CD4-positive, alpha-beta T cell treated with Interleukin-6 at 100 ng/mL for 8 hours (primary cell): ENCODE data around the gene LENEP.

Experiments used
- DNase-seq: peaks from one replicate; pipeline ENCODE4 v3.0.0-alpha.2; 2020; ENCODE audit warnings: mixed read lengths, low spot score

The LENEP gene

GRCh38 chr1:154998818-154999570, 5.6 kb downstream of the LENEP start:
- peak; percentile 67 for DNase-seq

GRCh38 chr1:154999571-155000410, 6.4 kb downstream of the LENEP start:
- DNase-seq, result no peak

DNA sequence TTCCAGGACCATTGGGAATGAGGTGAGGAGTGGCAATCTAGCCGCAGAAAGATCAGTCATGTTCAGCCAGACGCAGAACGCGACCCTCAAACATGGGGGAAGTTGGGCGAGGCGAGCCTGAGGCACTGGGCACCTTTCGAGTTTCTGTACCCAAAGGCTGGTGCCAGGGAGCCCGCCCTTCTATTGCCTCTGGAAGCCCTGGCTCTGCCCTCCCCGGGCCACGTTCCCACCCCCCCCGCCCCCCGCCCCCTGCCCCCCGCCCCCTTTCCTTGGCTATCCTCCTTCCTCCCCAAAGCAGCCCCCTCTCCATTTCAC, 7.0 kb downstream of the LENEP start:
- DNase-seq, result no peak

DNA sequence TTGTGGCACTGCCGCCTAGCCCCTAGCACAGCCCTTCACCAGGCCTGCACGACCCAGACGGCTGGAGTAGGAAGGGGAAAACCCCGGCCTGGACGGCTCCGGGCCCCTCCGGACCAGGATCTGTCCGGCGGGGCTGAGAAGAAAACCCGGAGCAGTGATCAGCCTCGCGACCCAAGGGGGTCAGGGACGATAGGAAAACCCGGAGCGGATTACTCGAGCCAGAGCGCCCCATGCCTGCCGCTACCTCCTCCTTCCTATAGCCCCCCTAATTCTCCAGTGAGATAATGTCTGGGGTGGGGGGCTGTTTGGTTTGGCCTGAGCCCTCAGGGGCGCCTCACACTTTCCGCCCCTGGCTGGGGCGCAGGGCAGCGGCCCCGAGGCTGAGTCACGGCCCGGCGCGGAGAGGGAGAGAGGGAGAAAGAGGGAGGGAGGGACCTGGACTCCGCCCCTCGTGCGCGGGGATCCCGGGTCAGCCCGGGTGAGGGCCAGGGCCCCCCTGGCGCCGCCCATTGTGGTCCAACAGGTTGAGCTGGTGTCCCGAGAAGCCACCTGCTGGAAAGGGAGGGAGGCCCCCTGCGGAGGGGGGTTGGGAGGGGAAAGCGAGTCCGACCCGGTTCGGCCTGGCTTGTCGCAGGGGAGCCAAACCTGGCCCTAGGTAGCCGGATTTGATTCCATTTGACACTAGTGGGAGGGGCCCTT, 7.5 kb downstream of the LENEP start:
- DNase-seq, result peak; percentile 68

- no peak for DNase-seq
Observed at GRCh38 chr1:155001425-155001674, 8.0 kb downstream of the LENEP start.

- peak; percentile 98 for DNase-seq
Observed at GRCh38 chr1:155001675-155002463, 8.5 kb downstream of the LENEP start.

DNA sequence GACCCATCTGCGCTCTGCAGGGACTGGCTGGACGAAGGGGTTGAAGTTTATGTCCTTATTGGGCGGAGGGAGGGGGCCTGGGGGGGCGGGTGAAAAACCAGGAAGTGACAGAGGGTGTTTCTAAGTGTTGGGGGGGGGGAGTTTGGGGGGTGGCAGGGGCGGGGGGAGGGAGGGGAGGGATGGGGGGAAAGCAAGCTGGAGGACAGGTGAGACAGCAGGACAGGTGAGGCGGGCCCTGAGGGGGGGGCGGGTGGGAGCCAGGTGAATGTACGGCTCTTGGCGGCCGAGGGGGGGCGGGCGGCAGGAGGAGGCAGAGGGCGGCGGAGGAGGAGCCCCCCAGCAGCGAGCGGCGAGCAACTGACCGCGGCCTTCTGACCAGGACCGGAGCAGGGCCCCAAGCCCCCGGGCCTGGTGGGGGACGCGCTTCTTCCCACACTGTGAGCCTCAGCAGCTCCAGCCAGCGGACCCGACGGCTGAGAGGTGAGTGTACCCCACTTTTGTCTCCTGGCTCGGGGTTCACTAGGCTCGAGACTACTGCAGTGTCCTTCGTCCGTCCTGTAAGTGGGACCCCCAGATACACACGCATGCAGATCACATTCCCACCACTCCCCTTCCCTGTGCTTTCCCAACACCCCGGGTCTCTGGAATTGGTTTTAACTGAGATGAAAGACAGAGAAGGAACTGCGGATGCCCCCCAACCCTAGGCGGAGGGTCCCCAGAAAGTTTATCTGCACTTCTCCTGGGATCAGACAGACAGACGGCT, 9.3 kb downstream of the LENEP start, which contains the start of gene ZBTB7B:
Gene ZBTB7B (plus strand): TSS at position 339 of the 763 bp plus-strand sequence. CDS start 11,859 bp downstream, outside the sequence.
- DNase-seq, result peak; percentile 51

- no peak for DNase-seq
Observed at GRCh38 chr1:155003227-155003765, 9.9 kb downstream of the LENEP start.

- no peak for DNase-seq
Observed at GRCh38 chr1:155003766-155004351, 10.5 kb downstream of the LENEP start.

DNA sequence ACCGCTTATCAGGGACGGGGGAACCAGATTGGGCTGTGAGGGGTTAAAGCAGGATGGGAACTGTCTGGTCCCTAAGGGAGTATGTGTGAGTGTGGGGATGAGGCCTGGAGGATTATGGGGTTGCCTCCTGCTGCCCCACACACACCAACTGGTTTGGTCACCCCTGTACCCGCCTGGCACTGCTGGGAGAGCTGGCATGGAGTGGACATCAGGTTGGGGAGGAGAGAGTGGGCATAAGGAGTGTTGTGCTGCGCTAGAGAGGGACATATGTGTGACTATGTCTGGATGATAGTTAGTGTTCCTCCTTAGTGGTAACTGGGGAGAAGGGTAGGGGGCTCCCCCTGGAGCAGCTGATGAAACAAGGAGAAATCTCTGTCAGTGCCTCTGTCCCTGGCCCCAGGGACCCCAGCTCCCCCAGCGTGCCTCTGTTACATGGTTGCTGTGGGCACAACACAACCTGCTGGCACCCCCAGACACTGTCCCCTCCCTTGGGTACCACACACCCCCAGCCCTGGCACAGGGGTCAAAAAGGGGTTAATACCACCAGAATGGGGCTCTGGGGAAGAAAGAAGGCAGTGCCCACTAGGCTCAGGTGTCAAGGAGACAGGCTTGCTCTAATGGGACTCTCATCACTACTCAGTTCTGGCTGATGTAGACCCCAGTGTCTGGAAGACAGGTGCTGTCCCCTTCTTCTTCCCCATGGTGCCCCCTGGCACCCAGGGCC, 11.1 kb downstream of the LENEP start:
- DNase-seq, result no peak

DNA sequence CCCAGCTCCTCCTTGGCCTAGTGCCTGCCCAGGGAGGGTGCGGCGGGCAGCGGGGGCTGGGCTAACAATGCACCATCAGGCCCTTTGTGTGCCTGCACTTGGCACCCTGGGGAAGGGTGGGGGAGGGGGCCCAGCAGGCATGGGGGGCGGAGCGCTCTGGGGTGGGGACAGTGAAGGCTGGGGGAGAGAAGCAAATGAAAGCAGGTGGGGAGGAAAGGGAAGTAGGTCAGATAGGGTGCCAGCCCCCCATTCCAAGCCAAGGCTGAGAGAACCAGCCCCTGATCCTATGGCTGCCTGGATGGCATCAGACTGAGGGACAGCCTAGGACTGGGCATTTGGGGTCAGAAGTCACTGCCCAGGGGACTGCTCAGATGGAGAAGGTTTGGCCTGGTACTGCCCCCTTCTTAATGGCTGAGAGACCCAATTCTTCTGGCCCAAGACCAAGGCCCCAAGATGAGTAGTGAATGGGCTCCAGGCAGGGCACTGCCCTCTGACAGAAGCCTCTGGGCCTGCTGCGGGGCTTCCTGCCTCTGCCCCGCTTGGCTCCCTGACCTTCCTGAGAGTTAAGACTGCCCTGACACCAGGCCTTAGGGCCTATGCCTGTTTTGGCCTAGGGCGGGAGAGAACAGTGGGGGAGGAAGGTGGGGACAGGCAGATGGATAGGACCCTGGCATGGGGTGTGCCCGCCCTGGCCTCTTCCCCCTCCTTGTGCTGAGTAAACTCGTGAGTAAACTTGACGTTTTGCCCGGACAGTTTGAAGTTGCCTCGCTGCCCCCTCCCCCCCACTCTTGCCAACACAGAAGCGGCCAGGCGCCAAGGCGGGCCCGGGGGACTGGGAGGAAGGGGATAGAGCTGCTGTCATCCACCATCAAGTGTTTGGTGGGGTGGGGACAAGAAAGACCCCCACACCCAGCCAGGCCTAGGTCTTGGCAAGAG, 12.0 kb downstream of the LENEP start:
- no peak for DNase-seq

- DNase-seq, result peak; percentile 54
Observed at GRCh38 chr1:155006601-155007101, 13.3 kb downstream of the LENEP start.

- DNase-seq, result no peak
Observed at GRCh38 chr1:155007251-155007828, 14.0 kb downstream of the LENEP start.

DNA sequence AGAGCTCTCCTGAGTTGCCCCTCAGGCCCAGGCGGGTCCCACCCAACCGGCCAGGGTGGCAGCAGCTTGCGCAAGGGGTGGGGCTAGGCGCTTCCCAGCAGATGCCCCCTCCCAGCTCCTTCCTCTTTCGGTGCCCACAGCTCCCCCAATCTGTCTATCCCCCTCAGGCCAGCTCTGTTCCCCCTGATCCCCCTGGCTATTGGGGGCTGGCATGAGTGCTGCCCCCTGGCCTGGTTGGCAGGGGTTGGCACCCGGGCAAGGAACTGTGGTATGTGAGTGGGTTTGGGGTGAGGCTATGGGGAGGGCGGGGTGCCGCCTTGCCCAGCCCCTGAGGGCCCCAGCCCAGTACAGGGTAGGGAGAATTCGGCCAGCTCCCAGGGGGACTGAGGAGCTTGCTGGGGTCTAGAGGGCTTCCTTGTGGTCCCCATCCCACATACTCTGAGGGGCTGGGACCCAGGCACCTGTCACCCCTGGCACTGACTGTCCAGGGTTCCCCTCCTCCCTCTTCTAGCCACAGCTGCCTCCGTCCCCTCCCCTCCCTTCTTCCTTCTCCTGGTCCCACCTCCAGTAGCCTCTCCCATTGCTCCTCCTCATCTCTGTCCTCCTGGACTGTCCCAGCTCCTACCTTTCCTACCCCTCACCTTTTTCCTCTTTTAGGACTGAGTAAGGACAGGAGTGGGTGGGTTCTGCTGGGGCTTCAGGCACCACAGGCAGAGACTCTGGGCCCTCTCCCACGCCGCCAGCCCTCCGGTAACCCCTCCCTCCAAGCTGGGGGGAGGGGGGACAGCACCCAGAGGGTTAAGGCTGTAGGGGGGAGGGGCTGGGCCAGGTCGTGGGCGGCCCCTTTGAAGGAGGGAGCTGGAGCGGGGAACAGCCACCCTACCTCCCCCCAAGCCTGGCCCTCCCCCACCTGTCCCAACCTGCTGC, 14.9 kb downstream of the LENEP start:
- peak; percentile 49 for DNase-seq

- DNase-seq, result no peak
Observed at GRCh38 chr1:155009221-155009711, 15.9 kb downstream of the LENEP start.

- DNase-seq, result no peak
Observed at GRCh38 chr1:155009742-155010141, 16.4 kb downstream of the LENEP start.
